H1 (cell line): ENCODE results near the gene ABHD15. TPM values are rescaled to one million over a fixed set of nuclear protein-coding genes. Genes with fewer than 3 reads are reported as not detected.

Experiments used
- CTCF ChIA-PET: fragments of 300-600 bp; sonication (Branson Sonifier 250); formaldehyde crosslinking; loops from one replicate; lab custom pipeline; 2021; ENCODE audit not compliant: partially characterized antibody; lab: Charles Lee
- POLR2A ChIA-PET: fragments of 300-600 bp; sonication (Branson Sonifier 250); formaldehyde crosslinking; loops from one replicate; lab custom pipeline; 2021; ENCODE audit warnings: inconsistent platforms; ENCODE audit not compliant: partially characterized antibody; lab: Charles Lee
- DNase-seq, 2 experiments: peaks; one replicate each; pipeline versions ENCODE4 v3.0.0 to v3.0.0-alpha.2; 2010 to 2022; ENCODE audit warnings: low spot score in 2 of 2, low read depth in 1 of 2, mixed read lengths in 1 of 2
- FAIRE-seq: peaks from 2 replicates; lab custom pipeline; 2011; peaks lifted over from hg19 to GRCh38; lab: Jason Lieb, UNC
- H2AFZ ChIP-seq: 2 replicates; pipeline ENCODE4 v1.8.1; 2012; ENCODE audit warnings: low read length, inconsistent platforms
- H2AK5ac ChIP-seq: 2 replicates; pipeline ENCODE4 v1.6.1; 2013; ENCODE audit warnings: low read depth, low read length
- H2BK120ac ChIP-seq: replicated peaks from 2 replicates; pipeline ENCODE3; 2013; ENCODE audit warnings: low read depth, low read length, inconsistent platforms
- H2BK12ac ChIP-seq: 2 replicates; pipeline ENCODE4 v1.6.1; 2013; ENCODE audit warnings: low read depth, low read length
- H2BK15ac ChIP-seq: 2 replicates; pipeline ENCODE4 v1.6.1; 2013; ENCODE audit warnings: low read length
- H2BK20ac ChIP-seq: 2 replicates; pipeline ENCODE4 v1.6.1; 2013; ENCODE audit warnings: low read length
- H2BK5ac ChIP-seq: 2 replicates; pipeline ENCODE4 v1.6.1; 2013; ENCODE audit warnings: low read depth, low read length
- H3K14ac ChIP-seq: 2 replicates; pipeline ENCODE4 v1.6.1; 2013; ENCODE audit warnings: inconsistent platforms; ENCODE audit not compliant: insufficient read length
- H3K18ac ChIP-seq: 2 replicates; pipeline ENCODE4 v1.6.1; 2013; ENCODE audit warnings: low read length; ENCODE audit errors: extremely low read depth
- H3K23ac ChIP-seq: 2 replicates; pipeline ENCODE4 v1.6.1; 2013; ENCODE audit warnings: inconsistent platforms; ENCODE audit not compliant: insufficient read length
- H3K23me2 ChIP-seq: 2 replicates; pipeline ENCODE4 v1.6.1; 2013; ENCODE audit warnings: low read depth, low read length
- H3K27ac ChIP-seq: 2 replicates; pipeline ENCODE4 v1.6.1; 2011; ENCODE audit warnings: low read depth, low read length, inconsistent platforms
- H3K27me3 ChIP-seq, 4 experiments: replicated peaks in 1 of 4; 1 replicate in 1 of 4; 2 replicates in 3 of 4; pipeline versions ENCODE4 v1.6.1 to v1.8.1; 2011 to 2013; ENCODE audit warnings: low read length in 3 of 4, mild to moderate bottlenecking in 3 of 4, inconsistent platforms in 2 of 4, mixed read lengths in 2 of 4, moderate library complexity in 1 of 4; ENCODE audit not compliant: control insufficient read depth in 3 of 4, insufficient read depth in 3 of 4; ENCODE audit errors: extremely low read depth in 1 of 4
- H3K36me3 ChIP-seq, 4 experiments: 2 replicates each; pipeline versions ENCODE4 v1.6.1 to v1.8.1; 2011 to 2013; ENCODE audit warnings: mild to moderate bottlenecking in 4 of 4, low read length in 3 of 4, moderate library complexity in 2 of 4, control low read depth in 1 of 4, inconsistent platforms in 1 of 4; ENCODE audit not compliant: insufficient read depth in 4 of 4, control insufficient read depth in 2 of 4
- H3K4ac ChIP-seq: replicated peaks from 2 replicates; pipeline ENCODE3; 2013; ENCODE audit warnings: low read length, low read depth, mixed read lengths, inconsistent platforms; ENCODE audit not compliant: insufficient read length
- H3K4me1 ChIP-seq, 4 experiments: replicated peaks in 1 of 4; 1 replicate in 1 of 4; 2 replicates in 3 of 4; pipeline versions ENCODE4 v1.6.1 to v1.8.1; 2011 to 2013; ENCODE audit warnings: low read length in 3 of 4, inconsistent platforms in 2 of 4, mixed read lengths in 1 of 4; ENCODE audit not compliant: insufficient read depth in 4 of 4, control insufficient read depth in 3 of 4
- H3K4me2 ChIP-seq, 2 experiments: 2 replicates each; pipeline versions ENCODE4 v1.6.1 to v1.8.1; 2011 to 2013; ENCODE audit warnings: low read depth in 2 of 2, low read length in 2 of 2, control low read depth in 1 of 2, inconsistent platforms in 1 of 2, mild to moderate bottlenecking in 1 of 2; ENCODE audit not compliant: insufficient read depth in 1 of 2
- H3K4me3 ChIP-seq, 4 experiments: fragments of 200-600, 300-600 bp in 1 of 4; sonication (generic), shearing (Covaris generic), sonication (Bioruptor Twin) in 1 of 4; 2 replicates each; pipeline versions ENCODE4 v1.5.1 to v1.8.1; 2011 to 2016; ENCODE audit warnings: low read length in 4 of 4, low read depth in 3 of 4, control low read depth in 2 of 4, inconsistent platforms in 2 of 4, mild to moderate bottlenecking in 2 of 4, mixed read lengths in 1 of 4, moderate library complexity in 1 of 4; ENCODE audit not compliant: insufficient read depth in 2 of 4; ENCODE audit errors: extremely low read depth in 1 of 4
- H3K56ac ChIP-seq: replicated peaks from 2 replicates; pipeline ENCODE3; 2013; ENCODE audit warnings: low read depth, mild to moderate bottlenecking, mixed read lengths, low read length, inconsistent platforms; ENCODE audit not compliant: insufficient read length
- H3K79me1 ChIP-seq: 2 replicates; pipeline ENCODE4 v1.6.1; 2013; ENCODE audit warnings: low read depth, low read length, control low read depth
- H3K79me2 ChIP-seq, 2 experiments: 2 replicates each; pipeline versions ENCODE4 v1.6.1 to v1.8.1; 2012 to 2013; ENCODE audit warnings: low read length in 2 of 2, mild to moderate bottlenecking in 2 of 2, inconsistent platforms in 1 of 2; ENCODE audit not compliant: insufficient read depth in 2 of 2, control insufficient read depth in 1 of 2
- H3K9ac ChIP-seq, 4 experiments: replicated peaks in 1 of 4; 1 replicate in 1 of 4; 2 replicates in 3 of 4; pipeline versions ENCODE4 v1.6.1 to v1.8.1; 2011 to 2013; ENCODE audit warnings: low read depth in 3 of 4, low read length in 3 of 4, control low read depth in 2 of 4, mild to moderate bottlenecking in 2 of 4, moderate library complexity in 2 of 4, inconsistent platforms in 1 of 4; ENCODE audit errors: extremely low read depth in 1 of 4
- H3K9me3 ChIP-seq, 2 experiments: 2 replicates each; pipeline versions ENCODE4 v1.6.1 to v1.8.1; 2012 to 2013; ENCODE audit warnings: mild to moderate bottlenecking in 2 of 2, moderate library complexity in 2 of 2, control low read depth in 1 of 2, inconsistent platforms in 1 of 2, low read depth in 1 of 2, low read length in 1 of 2, mixed read lengths in 1 of 2; ENCODE audit not compliant: insufficient read depth in 2 of 2
- H4K20me1 ChIP-seq, 2 experiments: replicated peaks in 1 of 2; 2 replicates each; pipeline versions ENCODE3 to v1.8.1; 2011 to 2013; ENCODE audit warnings: inconsistent platforms in 2 of 2, low read length in 2 of 2, mild to moderate bottlenecking in 1 of 2; ENCODE audit not compliant: insufficient read depth in 2 of 2, control insufficient read depth in 1 of 2
- H4K5ac ChIP-seq: 2 replicates; pipeline ENCODE4 v1.6.1; 2013; ENCODE audit warnings: low read length, low read depth, mixed read lengths, inconsistent platforms; ENCODE audit not compliant: insufficient read length
- H4K8ac ChIP-seq: 2 replicates; pipeline ENCODE4 v1.8.0; 2013; ENCODE audit warnings: mild to moderate bottlenecking, moderate library complexity, low read length, inconsistent platforms; ENCODE audit not compliant: insufficient read depth; ENCODE audit errors: extremely low read depth
- H4K91ac ChIP-seq: replicated peaks from 2 replicates; pipeline ENCODE3; 2013; ENCODE audit warnings: low read length, mixed read lengths, inconsistent platforms; ENCODE audit not compliant: insufficient read length
- ATF3 ChIP-seq: IDR thresholded peaks from 2 replicates; pipeline ENCODE4 v1.6.1; 2011; ENCODE audit warnings: low read depth, mild to moderate bottlenecking, low read length; ENCODE audit not compliant: insufficient read depth
- CREB1 ChIP-seq: IDR thresholded peaks from 2 replicates; pipeline ENCODE4 v1.6.1; 2012; ENCODE audit warnings: inconsistent platforms
- EGR1 ChIP-seq: IDR thresholded peaks from 2 replicates; pipeline ENCODE4 v1.6.1; 2011; ENCODE audit warnings: low read depth, low read length, borderline replicate concordance
- GABPA ChIP-seq: IDR thresholded peaks from 2 replicates; pipeline ENCODE4 v1.6.1; 2011; ENCODE audit warnings: mild to moderate bottlenecking, low read length, moderate library complexity, borderline replicate concordance; ENCODE audit not compliant: insufficient read depth
- NRF1 ChIP-seq: IDR thresholded peaks from 2 replicates; pipeline ENCODE4 v1.6.1; 2011; ENCODE audit warnings: mild to moderate bottlenecking, low read depth, low read length, improper control_type of control experiment
- POLR2A ChIP-seq, 2 experiments: IDR thresholded peaks; 1 replicate in 1 of 2; 2 replicates in 1 of 2; pipeline ENCODE4 v1.6.1; 2011; ENCODE audit warnings: low read depth in 2 of 2, low read length in 2 of 2, mild to moderate bottlenecking in 2 of 2; ENCODE audit errors: control extremely low read depth in 1 of 2
- RAD21 ChIP-seq, 2 experiments: IDR thresholded peaks in 1 of 2; conservative IDR thresholded peaks in 1 of 2; 2 replicates each; pipeline ENCODE4 v1.6.1; 2011; ENCODE audit warnings: low read depth in 2 of 2, low read length in 2 of 2, improper control_type of control experiment in 1 of 2, inconsistent platforms in 1 of 2, mild to moderate bottlenecking in 1 of 2, moderate library complexity in 1 of 2
- RXRA ChIP-seq: IDR thresholded peaks from 2 replicates; pipeline ENCODE4 v1.6.1; 2011; ENCODE audit warnings: low read depth, mild to moderate bottlenecking, low read length, moderate library complexity; ENCODE audit not compliant: insufficient read depth
- SIN3A ChIP-seq, 2 experiments: IDR thresholded peaks in 1 of 2; conservative IDR thresholded peaks in 1 of 2; 2 replicates each; pipeline ENCODE4 v1.6.1; 2011 to 2012; ENCODE audit warnings: low read length in 2 of 2, improper control_type of control experiment in 1 of 2, low read depth in 1 of 2, mild to moderate bottlenecking in 1 of 2
- WGBS, 2 experiments: shearing (Covaris generic) in 1 of 2; methylation state at CpG; one replicate each; pipeline versions ENCODE4 v1.1.6 to v1.1.7; 2013 to 2015; ENCODE audit warnings: low lambda C conversion rate in 2 of 2, mixed read lengths in 2 of 2, inconsistent platforms in 1 of 2, low coverage in 1 of 2, missing lambda C conversion rate in 1 of 2; ENCODE audit not compliant: insufficient replicate concordance in 2 of 2, insufficient coverage in 1 of 2, insufficient read length in 1 of 2; ENCODE audit errors: extremely low coverage in 1 of 2, missing lambda C conversion rate in 1 of 2; 5-methylcytosine and 5-hydroxymethylcytosine counted together
- polyA plus RNA-seq, 7 experiments: library from polyadenylated mRNA; depleted of rRNA in 3 of 7; stranded (reverse) in 5 of 7; unstranded in 2 of 7; fragments of >200 nt in 5 of 7; fragments of 200-250 nt in 2 of 7; gene quantifications; 1 replicate in 5 of 7; 2 replicates in 1 of 7; 4 replicates in 1 of 7; pipeline versions ENCODE4 v1.2.1 to v1.2.3, GENCODE V29; 2011 to 2013; ENCODE audit warnings: missing spikeins in 2 of 7, mixed read lengths in 2 of 7
- total RNA-seq: library from RNA; stranded (reverse); fragmentation: NEBNext Ultra II Directional; extraction: Animal tissue kit (Norgen Biotek cat#: 25700); gene quantifications from 2 replicates; pipeline ENCODE4 v1.2.1, GENCODE V29; 2021

ABHD15 gene
- total and polyA plus RNA-seq, 2 of the 8 experiments (the other 6 are each of a cell fraction or from before 2014, with no cell fraction given): 0.88 to 1.7 TPM

DNA sequence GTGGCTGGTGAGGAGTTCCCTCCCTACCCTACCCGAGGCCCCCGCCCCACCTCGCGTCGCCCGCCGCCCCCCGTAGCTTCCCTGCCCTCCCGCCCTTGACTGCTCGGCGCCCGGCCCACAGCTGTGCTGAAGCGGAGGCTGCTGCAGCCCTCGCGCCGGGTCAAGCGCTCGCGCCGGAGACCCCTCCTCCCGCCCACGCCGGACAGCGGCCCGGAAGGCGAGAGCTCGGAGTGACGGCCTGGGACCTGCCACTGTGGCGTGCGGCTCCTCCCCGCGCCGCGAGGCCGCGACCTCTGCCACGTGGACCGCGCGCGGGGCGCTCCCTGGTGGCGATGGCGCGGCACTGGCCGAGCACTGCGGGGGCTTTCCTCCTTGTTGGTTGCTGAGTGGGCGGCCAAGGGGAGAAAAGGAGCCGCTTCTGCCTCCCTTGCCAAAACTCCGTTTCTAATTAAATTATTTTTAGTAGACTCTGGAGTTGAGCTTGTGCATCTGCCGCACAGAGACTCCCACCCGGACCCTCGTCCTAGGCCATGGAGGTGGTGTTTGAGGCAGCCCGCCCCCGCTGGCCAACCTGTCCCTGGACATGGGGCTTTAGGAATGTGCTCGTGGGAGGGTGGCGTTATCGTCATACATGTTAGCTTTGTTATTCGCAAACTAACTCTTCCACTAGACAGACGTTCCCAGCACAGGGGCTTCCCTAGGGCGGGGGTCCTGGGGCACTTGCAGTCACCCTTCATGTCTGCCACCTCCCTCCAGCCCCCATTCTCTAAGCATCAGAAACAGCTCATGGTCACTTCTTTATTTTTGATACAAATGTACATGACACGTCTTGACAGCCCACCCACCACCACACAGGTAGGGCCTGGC lies 6.1 kb upstream of the ABHD15 start:
- Histone ChIP-seq H2BK20ac (no peak overlapping the region), H2BK5ac (no peak overlapping the region), H4K91ac (no peak overlapping the region), H3K4me2 (peak overlapping the region; percentile 32 to 76; a peak in 3 of 4 replicates), H3K79me1 (no peaks in the 10 kb centered on the region), H2BK12ac (no peak overlapping the region), H2AFZ (no peak overlapping the region), H3K27me3 (peaks cover 0 to 11% (median 5%) of the 10 kb centered on the region in 4 experiments; a peak in 4 of 7 replicates), H3K9me3 (no peaks in the 10 kb centered on the region), H3K36me3 (peaks cover 5 to 26% (median 14%) of the 10 kb centered on the region in 4 experiments; a peak in 6 of 8 replicates), H3K4ac (no peak overlapping the region), H4K20me1 (peaks cover 0 to 1% of the 10 kb centered on the region in 2 experiments), H3K4me3 (peak overlapping the region in 1 of 4 experiments; percentile 54; a peak in 2 of 8 replicates), H3K79me2 (no peaks in the 10 kb centered on the region), H3K23me2 (peaks cover 10% of the 10 kb centered on the region), H3K4me1 (peaks cover 0 to 8% (median 6%) of the 10 kb centered on the region in 4 experiments; a peak in 5 of 7 replicates), H3K27ac (no peak overlapping the region), H3K14ac (no peak overlapping the region), H3K18ac (peak overlapping the region; percentile 65; the same call in 1 of the 2 replicates), H2BK120ac (no peak overlapping the region), H3K56ac (no peak overlapping the region), H3K9ac (no peak overlapping the region), H2BK15ac (no peak overlapping the region), H3K23ac (no peak overlapping the region), H4K8ac (peak overlapping the region; percentile 78), H4K5ac (no peak overlapping the region), H2AK5ac (no peak overlapping the region)
- DNase-seq (peak in 1 of 2 experiments; percentile 85), FAIRE-seq (no peak)
- POLR2A ChIA-PET: interaction anchor here (1.1 to 2.5 kb wide), 11 partner anchors 8 to 368 kb away, joined by 3 to 9 read pairs (median 3); partner anchors contain the start of genes ANKRD13B and NUFIP2
- CTCF ChIA-PET: interaction anchor here (0.6 to 15.3 kb wide), 26 partner anchors 9 to 977 kb away, joined by 3 to 167 read pairs (median 4); partner anchors contain the start of genes ANKRD13B, CORO6 and TAOK1
- 37% methylated on average over 31 of the region's 62 CpGs; no CpG with 5 or more reads in 1 of the 2 experiments for WGBS, 2 experiments
- TF ChIP-seq ATF3 (no peak), NRF1 (no peak), GABPA (peak; percentile 22; the same call in 1 of the 2 replicates), RXRA (no peak), SIN3A (conservative IDR thresholded peaks at IDR 0.05 in 1 of 2, IDR thresholded peaks at IDR 0.05 in 1 of 2; ENCODE audit: low read depth in 1 of 2, low read length in 2 of 2) (peak in 1 of 2 experiments; percentile 64; a peak in 1 of 4 replicates), CREB1 (0 out of 2 replicates have a peak, but pooled peaks have one; percentile 36), RAD21 (IDR thresholded peaks at IDR 0.05 in 1 of 2, conservative IDR thresholded peaks at IDR 0.05 in 1 of 2; ENCODE audit: low read depth in 2 of 2, low read length in 2 of 2) (peak; percentile 41 to 57), EGR1 (peak; percentile 31; the same call in 1 of the 2 replicates), POLR2A (IDR thresholded peaks at IDR 0.05; ENCODE audit: control extremely low read depth in 1 of 2, low read depth in 2 of 2, low read length in 2 of 2) (no peak)
